GM21367 (cell line): Measurements from ENCODE around the gene CTSF.
"Not testable (repeated sequence)": the region's sequence is repeated elsewhere in the genome, so short reads cannot be mapped to it uniquely, and the experiment has no call there.

ENCODE experiments used
- ATAC-seq: cut with Tn5 transposase; IDR thresholded peaks from one replicate; pipeline ENCODE4 v1.9.1; 2021; ENCODE audit not compliant: unreplicated experiment

Gene CTSF

DNA sequence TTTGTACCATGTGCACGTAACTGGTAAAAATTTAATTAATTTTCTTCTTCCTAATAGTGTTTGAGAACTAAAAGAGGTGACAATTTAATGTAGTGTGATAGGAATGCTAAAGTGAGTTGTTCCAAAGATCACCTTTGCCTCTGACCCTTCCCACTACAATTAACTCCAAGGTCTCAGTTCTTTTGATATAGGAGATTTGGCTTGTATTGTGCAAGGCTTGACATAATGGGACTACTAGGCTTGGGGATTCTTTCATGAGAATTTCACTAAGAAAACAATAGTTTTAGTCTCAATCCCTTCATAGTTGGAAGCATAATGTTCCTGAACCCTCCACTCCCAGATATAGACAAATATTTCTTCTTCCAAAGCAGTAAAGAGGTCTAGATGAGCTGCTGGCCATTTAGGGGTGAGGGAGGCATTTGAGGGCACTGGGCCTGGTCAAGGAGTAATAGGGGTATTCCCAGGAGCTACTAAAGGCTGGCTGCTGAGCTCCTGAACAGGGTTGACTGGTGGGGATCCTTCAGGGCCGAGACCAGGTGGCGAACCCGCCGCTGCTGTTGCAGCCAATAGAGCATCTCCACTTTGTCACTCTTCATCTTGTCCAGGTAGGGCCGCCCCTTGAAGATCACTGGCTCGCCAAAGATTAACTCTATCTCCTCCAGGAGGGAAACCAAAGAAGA lies 21.7 kb upstream of the CTSF start:
- no peak for ATAC-seq

DNA sequence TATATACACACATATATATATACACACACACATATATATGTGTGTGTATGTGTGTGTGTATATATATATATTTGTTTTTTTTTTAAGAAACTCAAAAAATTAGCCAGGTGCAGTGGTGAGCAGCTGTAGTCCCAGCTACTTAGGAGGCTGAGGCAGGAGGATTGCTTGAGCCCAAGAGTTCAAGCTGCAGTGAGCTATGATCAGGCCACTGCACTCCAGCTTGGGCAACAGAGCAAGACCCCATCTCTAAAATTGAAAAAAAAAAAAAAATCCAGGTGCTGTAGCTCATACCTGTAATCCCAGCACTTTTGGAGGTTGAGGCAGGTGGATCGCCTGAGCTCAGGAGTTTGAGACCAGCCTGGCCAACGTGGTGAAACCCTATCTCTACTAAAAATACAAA lies 20.9 kb upstream of the CTSF start:
- ATAC-seq, result not testable (repeated sequence)

DNA sequence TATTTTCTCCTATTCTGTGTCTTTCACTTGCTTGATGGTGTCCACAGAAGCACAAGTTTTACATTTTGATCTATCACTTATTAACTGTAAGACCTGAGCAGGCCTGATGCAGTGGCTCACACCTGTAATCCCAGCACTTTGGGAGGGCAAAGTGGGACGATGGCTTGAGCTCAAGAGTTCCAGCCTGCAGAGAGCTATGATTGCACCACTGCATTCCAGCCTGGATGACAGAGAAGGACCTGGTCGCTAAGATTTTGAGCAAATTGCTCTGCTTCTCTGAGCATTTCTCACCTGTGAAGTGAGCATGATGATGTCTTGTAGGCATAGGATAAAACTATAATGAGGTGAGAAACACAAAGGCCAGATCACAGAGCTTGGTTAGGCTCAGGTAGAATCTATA lies 17.7 kb upstream of the CTSF start:
- no peak for ATAC-seq

GRCh38 chr11:66585447-66585846 lies 17.0 kb upstream of the CTSF start:
- not testable (repeated sequence) for ATAC-seq

- ATAC-seq, result not testable (repeated sequence)
Observed at GRCh38 chr11:66582565-66583147, 14.2 kb upstream of the CTSF start.

- ATAC-seq, result no peak
Observed at GRCh38 chr11:66581261-66581660, 12.9 kb upstream of the CTSF start.

- no peak for ATAC-seq
Observed at GRCh38 chr11:66580803-66581202, 12.4 kb upstream of the CTSF start.

- ATAC-seq, result no peak
Observed at GRCh38 chr11:66579017-66579606, 10.7 kb upstream of the CTSF start.

DNA sequence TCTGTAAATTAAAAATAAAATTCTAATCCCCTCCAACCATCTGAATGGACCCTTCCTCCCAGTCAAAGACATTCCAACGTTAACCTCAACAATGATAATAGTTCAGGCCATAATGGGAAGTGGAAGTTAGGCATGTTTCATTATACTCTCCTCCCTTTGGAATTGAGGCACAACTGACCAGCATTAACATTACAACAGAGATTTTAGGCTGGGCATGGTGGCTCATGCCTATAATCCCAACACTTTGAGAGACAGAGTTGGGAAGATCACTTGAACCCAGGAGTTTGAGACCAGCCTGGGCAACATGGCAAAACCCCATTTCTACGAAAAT lies 2.4 kb upstream of the CTSF start:
- ATAC-seq, result no peak

- no peak for ATAC-seq
Observed at GRCh38 chr11:66570079-66570849, 1.9 kb upstream of the CTSF start.

DNA sequence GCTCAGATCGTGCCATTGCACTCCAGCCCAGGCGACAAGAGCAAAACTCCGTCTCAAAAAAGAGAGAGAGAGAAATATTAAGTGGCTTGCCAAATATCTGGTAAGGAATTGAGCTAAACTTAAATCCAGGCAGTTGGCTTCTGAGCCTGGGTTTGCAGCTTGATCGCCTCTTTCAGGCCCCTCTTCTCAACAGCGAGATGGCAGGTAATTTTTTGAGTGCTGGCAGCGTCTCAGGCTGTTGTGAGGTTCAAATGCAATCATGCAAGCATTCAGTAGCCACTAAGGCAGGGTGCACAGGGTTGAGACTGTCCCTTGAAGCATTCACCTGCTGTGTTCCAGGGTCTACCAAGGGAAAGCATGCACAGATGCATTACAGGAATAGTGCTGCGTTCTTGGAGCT lies 670 bp upstream of the CTSF start:
- ATAC-seq, result no peak

DNA sequence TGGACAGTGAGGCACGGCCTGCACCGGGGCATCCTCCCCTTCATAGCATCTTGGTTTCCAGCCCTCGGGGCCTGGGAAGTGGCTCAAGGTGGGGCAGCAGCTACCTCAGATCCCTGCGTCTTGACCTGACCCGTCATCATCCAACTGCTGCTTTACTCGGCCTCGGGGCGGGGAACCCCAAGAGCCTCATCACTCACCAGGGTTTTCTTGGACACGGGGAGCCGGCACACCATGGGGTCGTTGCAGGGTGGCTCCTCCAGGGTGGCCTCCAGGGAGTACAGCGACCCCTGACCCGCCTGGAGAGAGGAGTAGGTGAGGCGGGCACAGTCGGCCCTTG lies 651 bp downstream of the CTSF start:
- no peak for ATAC-seq

- ATAC-seq, result no peak
Observed at GRCh38 chr11:66566221-66566620, 2.2 kb downstream of the CTSF start.

- ATAC-seq, result no peak
Observed at GRCh38 chr11:66564984-66565383, 3.4 kb downstream of the CTSF start.

- no peak for ATAC-seq
Observed at GRCh38 chr11:66564538-66564937, 3.9 kb downstream of the CTSF start.

DNA sequence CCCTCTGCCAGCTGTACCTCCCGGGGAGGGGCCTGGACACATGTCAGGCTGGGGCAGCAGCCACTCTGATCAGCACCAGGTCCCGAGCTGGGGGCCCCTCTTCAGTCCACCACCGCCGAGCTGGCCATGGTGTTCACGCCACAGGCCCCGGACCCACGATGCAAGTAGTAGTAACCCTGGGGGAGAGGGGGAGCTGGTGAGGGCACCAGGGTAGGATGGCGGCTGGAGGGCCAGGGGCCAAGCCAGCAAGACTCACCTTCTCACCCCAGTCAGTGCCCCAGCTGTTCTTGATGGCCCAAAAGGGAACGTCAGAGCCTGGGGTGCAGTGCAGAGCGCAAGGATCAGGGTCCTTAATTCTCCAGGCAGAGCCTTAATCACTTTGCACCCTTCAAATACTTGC lies 4.6 kb downstream of the CTSF start:
- ATAC-seq, result no peak

DNA sequence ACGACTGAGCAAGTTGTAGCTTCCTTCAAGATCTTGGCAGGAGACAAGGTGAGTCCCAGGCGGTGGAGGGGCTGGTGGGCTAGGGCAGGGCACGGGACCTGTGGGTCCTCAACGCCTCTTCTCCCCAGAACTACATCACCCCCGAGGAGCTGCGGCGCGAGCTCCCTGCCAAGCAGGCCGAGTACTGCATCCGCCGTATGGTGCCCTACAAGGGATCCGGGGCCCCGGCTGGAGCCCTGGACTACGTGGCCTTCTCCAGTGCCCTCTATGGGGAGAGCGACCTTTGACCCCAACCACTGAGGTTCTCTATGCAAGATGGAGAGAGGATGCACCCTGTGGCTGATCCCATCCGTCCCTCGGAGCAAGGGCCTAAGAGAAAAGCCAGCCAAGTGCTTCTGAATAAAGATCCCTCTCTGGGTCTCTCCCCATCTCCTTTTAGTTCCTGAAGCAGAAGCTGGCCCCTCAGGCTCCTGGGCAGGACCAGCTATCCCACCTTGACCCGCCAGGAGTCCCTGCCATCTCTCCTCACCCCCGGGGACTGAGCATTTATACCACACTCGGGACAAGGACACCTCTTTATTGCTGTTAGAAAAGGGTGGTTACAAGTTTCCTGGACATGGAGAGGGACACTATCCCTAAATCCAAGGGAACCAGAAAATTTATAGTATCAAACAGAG lies 5.4 kb downstream of the CTSF start:
- no peak for ATAC-seq

- no peak for ATAC-seq
Observed at GRCh38 chr11:66562275-66562674, 6.1 kb downstream of the CTSF start.

DNA sequence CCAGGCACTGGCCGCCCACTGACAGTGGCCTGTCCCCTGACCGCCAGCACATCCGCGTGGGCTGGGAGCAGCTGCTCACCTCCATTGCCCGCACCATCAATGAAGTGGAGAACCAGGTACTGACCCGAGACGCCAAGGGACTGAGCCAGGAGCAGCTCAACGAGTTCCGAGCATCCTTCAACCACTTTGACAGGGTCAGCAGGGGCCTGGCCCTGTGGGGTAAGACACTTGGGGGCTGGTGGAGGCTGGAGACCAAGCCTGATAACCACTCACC lies 6.5 kb downstream of the CTSF start:
- no peak for ATAC-seq

GRCh38 chr11:66561178-66561974 lies 7.0 kb downstream of the CTSF start:
- ATAC-seq, result no peak
